IMR-90 (cell line): ENCODE results near the gene DUSP6. TPM values are rescaled to one million over a fixed set of nuclear protein-coding genes. Genes with fewer than 3 reads are reported as not detected.

Source experiments
- ATAC-seq: fragments of 200-7000 bp; cut with Tn5 transposase; 2 replicates; pipeline ENCODE4 v1.9.1; 2020; ENCODE audit warnings: low read depth, mild to moderate bottlenecking, moderate library complexity
- BruUV-seq: library from RNA; stranded (reverse); fragments of 400-500 nt; replicated peaks from 2 replicates; lab custom pipeline; 2021; lab: Mats Ljungman, UMichigan
- CTCF ChIA-PET: fragments of 300-600 bp; formaldehyde crosslinking; extraction: SDS; loops from one replicate; lab custom pipeline; 2021; ENCODE audit warnings: antibody characterized with exemption; lab: Yijun Ruan, JAX
- POLR2A ChIA-PET: fragments of 300-600 bp; sonication (Branson Sonifier 250); formaldehyde crosslinking; loops from one replicate; lab custom pipeline; 2022; ENCODE audit warnings: antibody characterized with exemption; ENCODE audit not compliant: unreplicated experiment; lab: Charles Lee
- DNase-seq: peaks from one replicate; pipeline ENCODE4 v3.0.0; 2013
- H2AFZ ChIP-seq: replicated peaks from 2 replicates; pipeline ENCODE3; 2013; ENCODE audit warnings: low read length, mild to moderate bottlenecking; ENCODE audit not compliant: poor library complexity
- H2AK5ac ChIP-seq: 2 replicates; pipeline ENCODE4 v1.6.1; 2013; ENCODE audit warnings: low read depth, low read length, inconsistent platforms
- H2AK9ac ChIP-seq: replicated peaks from 2 replicates; pipeline ENCODE3; 2013; ENCODE audit warnings: mild to moderate bottlenecking, low read depth, low read length, moderate library complexity; ENCODE audit not compliant: poor library complexity
- H2BK120ac ChIP-seq: 2 replicates; pipeline ENCODE4 v1.6.1; 2013; ENCODE audit warnings: low read depth, low read length, inconsistent platforms
- H2BK15ac ChIP-seq: 3 replicates; pipeline ENCODE4 v1.6.1; 2013; ENCODE audit warnings: low read depth, low read length, inconsistent platforms
- H2BK20ac ChIP-seq: 2 replicates; pipeline ENCODE4 v1.6.1; 2013; ENCODE audit warnings: low read depth, mild to moderate bottlenecking, inconsistent platforms, low read length, moderate library complexity
- H2BK5ac ChIP-seq: 2 replicates; pipeline ENCODE4 v1.6.1; 2013; ENCODE audit warnings: mild to moderate bottlenecking, low read depth, low read length, inconsistent platforms; ENCODE audit not compliant: poor library complexity, severe bottlenecking
- H3K14ac ChIP-seq: replicated peaks from 2 replicates; pipeline ENCODE4 v1.6.1; 2013; ENCODE audit warnings: low read depth, low read length, inconsistent platforms
- H3K18ac ChIP-seq: 2 replicates; pipeline ENCODE4 v1.6.1; 2013; ENCODE audit warnings: low read depth, low read length, control low read depth
- H3K23ac ChIP-seq: 2 replicates; pipeline ENCODE4 v1.6.1; 2013; ENCODE audit warnings: low read depth, low read length, inconsistent platforms
- H3K27ac ChIP-seq: 2 replicates; pipeline ENCODE4 v1.5.1; 2013; ENCODE audit warnings: mild to moderate bottlenecking, control low read depth, low read length; ENCODE audit not compliant: insufficient read depth
- H3K27me3 ChIP-seq: 2 replicates; pipeline ENCODE4 v1.6.1; 2013; ENCODE audit warnings: low read length; ENCODE audit not compliant: control insufficient read depth, insufficient read depth
- H3K36me3 ChIP-seq: 2 replicates; pipeline ENCODE4 v1.6.1; 2013; ENCODE audit warnings: low read length, mixed read lengths; ENCODE audit not compliant: control insufficient read depth, insufficient read depth
- H3K4ac ChIP-seq: 2 replicates; pipeline ENCODE4 v1.6.1; 2013; ENCODE audit warnings: low read depth, low read length, inconsistent platforms
- H3K4me1 ChIP-seq: 2 replicates; pipeline ENCODE4 v1.6.1; 2013; ENCODE audit warnings: low read length, mixed read lengths; ENCODE audit not compliant: control insufficient read depth, insufficient read depth
- H3K4me2 ChIP-seq: 2 replicates; pipeline ENCODE4 v1.6.1; 2013; ENCODE audit warnings: low read depth, mild to moderate bottlenecking, control low read depth, low read length, moderate library complexity
- H3K4me3 ChIP-seq: 2 replicates; pipeline ENCODE4 v1.5.1; 2013; ENCODE audit warnings: low read depth, mild to moderate bottlenecking, control low read depth, low read length, moderate library complexity; ENCODE audit not compliant: insufficient read depth
- H3K56ac ChIP-seq: 2 replicates; pipeline ENCODE4 v1.6.1; 2013; ENCODE audit warnings: low read length, inconsistent platforms; ENCODE audit not compliant: insufficient read depth; ENCODE audit errors: extremely low read depth
- H3K79me1 ChIP-seq, 2 experiments: 2 replicates each; pipeline ENCODE4 v1.6.1; 2013; ENCODE audit warnings: low read length in 2 of 2, inconsistent platforms in 1 of 2, low read depth in 1 of 2
- H3K9ac ChIP-seq: 2 replicates; pipeline ENCODE4 v1.6.1; 2013; ENCODE audit warnings: low read depth, low read length, control low read depth
- H3K9me1 ChIP-seq: 2 replicates; pipeline ENCODE4 v1.6.1; 2013; ENCODE audit warnings: low read length, inconsistent platforms; ENCODE audit not compliant: insufficient read depth
- H3K9me3 ChIP-seq: 2 replicates; pipeline ENCODE4 v1.6.1; 2013; ENCODE audit warnings: low read length; ENCODE audit not compliant: control insufficient read depth, insufficient read depth
- H4K20me1 ChIP-seq: 2 replicates; pipeline ENCODE4 v1.6.1; 2013; ENCODE audit warnings: low read length, inconsistent platforms; ENCODE audit not compliant: insufficient read depth
- H4K5ac ChIP-seq: 2 replicates; pipeline ENCODE4 v1.6.1; 2013; ENCODE audit warnings: mild to moderate bottlenecking, low read depth, low read length, control low read depth
- H4K8ac ChIP-seq, 2 experiments: 2 replicates each; pipeline ENCODE4 v1.6.1; 2013; ENCODE audit warnings: low read depth in 2 of 2, low read length in 2 of 2, control low read depth in 1 of 2, inconsistent platforms in 1 of 2
- H4K91ac ChIP-seq: 2 replicates; pipeline ENCODE4 v1.6.1; 2013; ENCODE audit warnings: low read depth, low read length, inconsistent platforms; ENCODE audit not compliant: insufficient read depth
- BHLHE40 ChIP-seq: fragments of 150-350 bp; IDR thresholded peaks from 2 replicates; pipeline ENCODE4 v1.6.1; 2016; ENCODE audit warnings: mild to moderate bottlenecking, low read depth, low read length
- CEBPB ChIP-seq: IDR thresholded peaks from 2 replicates; pipeline ENCODE4 v1.6.1; 2012; ENCODE audit warnings: low read depth, low read length, improper control_type of control experiment
- CHD1 ChIP-seq: IDR thresholded peaks from 2 replicates; pipeline ENCODE4 v1.6.1; 2012; ENCODE audit warnings: low read depth, low read length, improper control_type of control experiment
- FOS ChIP-seq: fragments of 150-350 bp; IDR thresholded peaks from 2 replicates; pipeline ENCODE4 v1.6.1; 2016; ENCODE audit warnings: low read depth, low read length
- MAFK ChIP-seq: IDR thresholded peaks from 2 replicates; pipeline ENCODE4 v1.6.1; 2012; ENCODE audit warnings: low read depth, low read length, improper control_type of control experiment
- MAZ ChIP-seq: IDR thresholded peaks from 2 replicates; pipeline ENCODE4 v1.6.1; 2012; ENCODE audit warnings: low read depth, mild to moderate bottlenecking, low read length, improper control_type of control experiment, moderate library complexity, borderline replicate concordance
- MXI1 ChIP-seq: IDR thresholded peaks from 2 replicates; pipeline ENCODE4 v1.6.1; 2012; ENCODE audit warnings: low read depth, mild to moderate bottlenecking, low read length, moderate library complexity, borderline replicate concordance
- NFE2L2 ChIP-seq: fragments of 150-350 bp; IDR thresholded peaks from 2 replicates; pipeline ENCODE4 v1.6.1; 2016; ENCODE audit warnings: low read depth, mild to moderate bottlenecking, low read length
- POLR2A ChIP-seq: IDR thresholded peaks from 2 replicates; pipeline ENCODE4 v1.6.1; 2012; ENCODE audit warnings: mild to moderate bottlenecking, low read depth, low read length
- RAD21 ChIP-seq: IDR thresholded peaks from 2 replicates; pipeline ENCODE4 v1.6.1; 2012; ENCODE audit warnings: low read length, improper control_type of control experiment
- RCOR1 ChIP-seq: IDR thresholded peaks from 2 replicates; pipeline ENCODE4 v1.6.1; 2012; ENCODE audit warnings: mild to moderate bottlenecking, low read length, improper control_type of control experiment; ENCODE audit not compliant: insufficient replicate concordance
- RFX5 ChIP-seq: IDR thresholded peaks from 2 replicates; pipeline ENCODE4 v1.8.0; 2012; ENCODE audit warnings: low read depth, mild to moderate bottlenecking, low read length, moderate library complexity
- SMC3 ChIP-seq: fragments of 150-350 bp; IDR thresholded peaks from 2 replicates; pipeline ENCODE4 v1.6.1; 2016; ENCODE audit warnings: low read depth, mild to moderate bottlenecking, antibody characterized with exemption, low read length, moderate library complexity
- USF2 ChIP-seq: fragments of 150-350 bp; IDR thresholded peaks from 2 replicates; pipeline ENCODE4 v1.6.1; 2017; ENCODE audit warnings: mild to moderate bottlenecking, antibody characterized with exemption, low read length, low read depth
- WGBS, 2 experiments: methylation state at CpG; one replicate each; pipeline versions ENCODE4 v1.1.5 to v1.1.7; 2013; ENCODE audit warnings: missing lambda C conversion rate in 2 of 2; ENCODE audit not compliant: insufficient read length in 1 of 2; ENCODE audit errors: extremely low coverage in 2 of 2; 5-methylcytosine and 5-hydroxymethylcytosine counted together
- dilution Hi-C: fragments of 300-500 bp; cut with HindIII; formaldehyde crosslinking; loops from one replicate; pipeline ENCODE4 v1.14.3; 2018; ENCODE audit warnings: low sequenced_read_pairs; ENCODE audit not compliant: unreplicated experiment
- in situ Hi-C: fragments of 300-500 bp; cut with MboI; formaldehyde crosslinking; loops from 3 replicates; pipeline ENCODE4 v1.14.3; 2019; ENCODE audit warnings: low sequenced_read_pairs, inconsistent platforms, mixed read lengths
- intact Hi-C: fragments of 100-400 bp; cut with micrococcal nuclease; formaldehyde crosslinking; loops from 2 replicates; pipeline ENCODE4 v1.10.0; 2022
- polyA plus RNA-seq, 3 experiments: library from polyadenylated mRNA; depleted of rRNA; stranded (reverse); fragments of >200 nt; gene quantifications; 2 replicates each; pipeline ENCODE4 v1.2.3, GENCODE V29; 2012; ENCODE audit warnings: low replicate concordance in 1 of 3
- total RNA-seq: library from RNA; depleted of rRNA; stranded (reverse); fragments of >200 nt; gene quantifications from 2 replicates; pipeline ENCODE4 v1.2.3, GENCODE V29; 2012
- TF ChIP-seq, protein P1 (sequence below): fragments of 150-350 bp; IDR thresholded peaks from 2 replicates; pipeline ENCODE4 v1.6.1; 2016; ENCODE audit warnings: low read depth, mild to moderate bottlenecking, low read length, moderate library complexity, borderline replicate concordance
- TF ChIP-seq, protein P2 (sequence below): conservative IDR thresholded peaks from 2 replicates; pipeline ENCODE4 v1.5.1; 2012; ENCODE audit warnings: mild to moderate bottlenecking, low read depth, low read length, improper control_type of control experiment

Gene DUSP6
- total and polyA plus RNA-seq, 2 of the 4 experiments (the other 2 are of a cell fraction), result 38.5 to 70.1 TPM

DNA sequence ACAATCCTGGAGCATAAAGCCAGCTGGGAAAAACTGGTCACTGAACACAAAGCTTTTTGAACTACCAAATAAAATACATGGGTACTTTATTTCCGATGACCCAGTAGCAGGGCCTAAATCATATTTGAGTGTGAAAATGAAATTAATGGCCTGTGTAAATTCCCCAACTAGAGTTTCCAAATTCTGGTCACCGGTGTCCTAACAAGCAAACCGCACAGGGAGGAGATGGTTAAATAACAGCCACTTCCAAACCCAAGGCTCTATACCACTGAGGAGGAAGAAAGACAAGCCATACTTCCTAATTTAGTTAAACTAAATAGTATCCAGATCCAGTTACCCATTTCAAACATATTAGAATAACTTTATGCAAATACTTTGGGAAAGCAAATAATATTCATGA, 40.1 kb upstream of the DUSP6 start:
- Histone ChIP-seq H3K4me2 (no peak overlapping the region), H3K14ac (no peak overlapping the region), H4K91ac (no peak overlapping the region), H3K9ac (no peak overlapping the region), H3K27ac (no peak overlapping the region), H3K36me3 (no peaks in the 10 kb centered on the region), H2AFZ (no peak overlapping the region), H4K8ac (no peak overlapping the region), H2BK20ac (0 out of 2 replicates have a peak overlapping the region, but pooled peaks have one; percentile 72), H3K79me1 (0 out of 4 replicates have a peak, but pooled peaks cover 0 to 5% of the 10 kb centered on the region in 2 experiments), H3K18ac (no peak overlapping the region), H3K4ac (no peak overlapping the region), H3K23ac (no peak overlapping the region), H3K4me3 (no peak overlapping the region), H3K9me1 (peaks cover 9% of the 10 kb centered on the region), H3K9me3 (no peaks in the 10 kb centered on the region), H3K4me1 (peaks cover 9% of the 10 kb centered on the region), H2AK5ac (no peak overlapping the region), H3K56ac (no peak overlapping the region), H2BK5ac (no peak overlapping the region), H2BK15ac (0 out of 3 replicates have a peak overlapping the region, but pooled peaks have one; percentile 91), H3K27me3 (no peaks in the 10 kb centered on the region), H4K5ac (no peak overlapping the region), H2AK9ac (no peak overlapping the region), H4K20me1 (no peaks in the 10 kb centered on the region), H2BK120ac (no peak overlapping the region)
- no TSS peak for BruUV-seq
- WGBS, 2 experiments, result no CpG with 5 or more reads among the region's 3 CpGs
- POLR2A ChIA-PET, result no interaction called here
- dilution Hi-C loops, result no loop called here
- ATAC-seq (no peak), DNase-seq (no peak)
- TF ChIP-seq CEBPB (no peak), MAZ (no peak), SMC3 (no peak), RAD21 (no peak), RCOR1 (no peak), BHLHE40 (no peak), RFX5 (no peak), FOS (no peak), CHD1 (no peak), POLR2A (no peak), MAFK (no peak), MXI1 (no peak), NFE2L2 (no peak), USF2 (no peak)
- TF ChIP-seq, protein P1, sequence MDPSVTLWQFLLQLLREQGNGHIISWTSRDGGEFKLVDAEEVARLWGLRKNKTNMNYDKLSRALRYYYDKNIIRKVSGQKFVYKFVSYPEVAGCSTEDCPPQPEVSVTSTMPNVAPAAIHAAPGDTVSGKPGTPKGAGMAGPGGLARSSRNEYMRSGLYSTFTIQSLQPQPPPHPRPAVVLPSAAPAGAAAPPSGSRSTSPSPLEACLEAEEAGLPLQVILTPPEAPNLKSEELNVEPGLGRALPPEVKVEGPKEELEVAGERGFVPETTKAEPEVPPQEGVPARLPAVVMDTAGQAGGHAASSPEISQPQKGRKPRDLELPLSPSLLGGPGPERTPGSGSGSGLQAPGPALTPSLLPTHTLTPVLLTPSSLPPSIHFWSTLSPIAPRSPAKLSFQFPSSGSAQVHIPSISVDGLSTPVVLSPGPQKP, result no peak
- TF ChIP-seq, protein P2, sequence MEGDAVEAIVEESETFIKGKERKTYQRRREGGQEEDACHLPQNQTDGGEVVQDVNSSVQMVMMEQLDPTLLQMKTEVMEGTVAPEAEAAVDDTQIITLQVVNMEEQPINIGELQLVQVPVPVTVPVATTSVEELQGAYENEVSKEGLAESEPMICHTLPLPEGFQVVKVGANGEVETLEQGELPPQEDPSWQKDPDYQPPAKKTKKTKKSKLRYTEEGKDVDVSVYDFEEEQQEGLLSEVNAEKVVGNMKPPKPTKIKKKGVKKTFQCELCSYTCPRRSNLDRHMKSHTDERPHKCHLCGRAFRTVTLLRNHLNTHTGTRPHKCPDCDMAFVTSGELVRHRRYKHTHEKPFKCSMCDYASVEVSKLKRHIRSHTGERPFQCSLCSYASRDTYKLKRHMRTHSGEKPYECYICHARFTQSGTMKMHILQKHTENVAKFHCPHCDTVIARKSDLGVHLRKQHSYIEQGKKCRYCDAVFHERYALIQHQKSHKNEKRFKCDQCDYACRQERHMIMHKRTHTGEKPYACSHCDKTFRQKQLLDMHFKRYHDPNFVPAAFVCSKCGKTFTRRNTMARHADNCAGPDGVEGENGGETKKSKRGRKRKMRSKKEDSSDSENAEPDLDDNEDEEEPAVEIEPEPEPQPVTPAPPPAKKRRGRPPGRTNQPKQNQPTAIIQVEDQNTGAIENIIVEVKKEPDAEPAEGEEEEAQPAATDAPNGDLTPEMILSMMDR, result no peak
- CTCF ChIA-PET, result no interaction called here
- intact Hi-C loops, result no loop called here
- in situ Hi-C loops, result no loop called here
